WTC11 (cell line): ENCODE results near the gene RTP1.

ENCODE experiments used
- NFYB ChIP-seq: sonication (generic); formaldehyde crosslinking; conservative IDR thresholded peaks from 2 replicates; pipeline ENCODE4 v1.8.0; 2022; ENCODE audit warnings: low read depth, missing genetic modification reagents
- NR3C1 ChIP-seq: sonication (generic); formaldehyde crosslinking; conservative IDR thresholded peaks from 2 replicates; pipeline ENCODE4 v1.8.1; 2023; ENCODE audit warnings: low read depth, mild to moderate bottlenecking, missing genetic modification reagents
- TF ChIP-seq, protein P1 (sequence below): sonication (generic); formaldehyde crosslinking; IDR thresholded peaks from 2 replicates; pipeline ENCODE4 v1.8.0; 2022; ENCODE audit warnings: mild to moderate bottlenecking, missing genetic modification reagents
- TF ChIP-seq, protein P2 (sequence below): sonication (generic); formaldehyde crosslinking; IDR thresholded peaks from 2 replicates; pipeline ENCODE4 v1.8.1; 2022; ENCODE audit warnings: low read depth, missing genetic modification reagents, borderline replicate concordance
- TF ChIP-seq, protein P3 (sequence below): sonication (generic); formaldehyde crosslinking; IDR thresholded peaks from 2 replicates; pipeline ENCODE4 v1.8.0; 2023; ENCODE audit warnings: missing genetic modification reagents
- TF ChIP-seq, protein P4 (sequence below): sonication (generic); formaldehyde crosslinking; IDR thresholded peaks from 2 replicates; pipeline ENCODE4 v1.8.1; 2023; ENCODE audit warnings: mild to moderate bottlenecking, moderate library complexity, missing genetic modification reagents

DNA sequence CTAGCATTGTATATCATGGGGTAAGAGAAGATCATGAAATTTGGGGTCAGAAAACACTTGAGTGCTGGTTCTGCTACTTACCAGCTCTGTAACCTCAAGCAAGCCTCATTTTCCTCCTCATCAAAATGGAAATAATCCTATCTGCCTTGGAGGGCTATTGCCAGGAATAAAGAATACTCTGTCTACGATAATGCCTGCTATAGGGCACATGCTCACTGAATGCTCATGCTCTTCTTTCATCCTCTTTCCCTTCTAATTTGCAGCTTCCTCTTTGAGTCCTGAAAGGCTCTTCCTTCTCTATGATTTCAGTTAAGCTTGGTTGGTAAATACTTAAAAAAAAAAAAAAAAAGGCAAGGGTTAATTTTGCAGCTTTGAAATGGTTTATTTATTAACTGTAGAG lies 12.8 kb downstream of the RTP1 start:
- TF ChIP-seq, protein P1, sequence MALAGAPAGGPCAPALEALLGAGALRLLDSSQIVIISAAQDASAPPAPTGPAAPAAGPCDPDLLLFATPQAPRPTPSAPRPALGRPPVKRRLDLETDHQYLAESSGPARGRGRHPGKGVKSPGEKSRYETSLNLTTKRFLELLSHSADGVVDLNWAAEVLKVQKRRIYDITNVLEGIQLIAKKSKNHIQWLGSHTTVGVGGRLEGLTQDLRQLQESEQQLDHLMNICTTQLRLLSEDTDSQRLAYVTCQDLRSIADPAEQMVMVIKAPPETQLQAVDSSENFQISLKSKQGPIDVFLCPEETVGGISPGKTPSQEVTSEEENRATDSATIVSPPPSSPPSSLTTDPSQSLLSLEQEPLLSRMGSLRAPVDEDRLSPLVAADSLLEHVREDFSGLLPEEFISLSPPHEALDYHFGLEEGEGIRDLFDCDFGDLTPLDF (CRISPR knock-in tag) = no peak
- TF ChIP-seq, protein P2, sequence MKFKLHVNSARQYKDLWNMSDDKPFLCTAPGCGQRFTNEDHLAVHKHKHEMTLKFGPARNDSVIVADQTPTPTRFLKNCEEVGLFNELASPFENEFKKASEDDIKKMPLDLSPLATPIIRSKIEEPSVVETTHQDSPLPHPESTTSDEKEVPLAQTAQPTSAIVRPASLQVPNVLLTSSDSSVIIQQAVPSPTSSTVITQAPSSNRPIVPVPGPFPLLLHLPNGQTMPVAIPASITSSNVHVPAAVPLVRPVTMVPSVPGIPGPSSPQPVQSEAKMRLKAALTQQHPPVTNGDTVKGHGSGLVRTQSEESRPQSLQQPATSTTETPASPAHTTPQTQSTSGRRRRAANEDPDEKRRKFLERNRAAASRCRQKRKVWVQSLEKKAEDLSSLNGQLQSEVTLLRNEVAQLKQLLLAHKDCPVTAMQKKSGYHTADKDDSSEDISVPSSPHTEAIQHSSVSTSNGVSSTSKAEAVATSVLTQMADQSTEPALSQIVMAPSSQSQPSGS (CRISPR knock-in tag) = no peak
- TF ChIP-seq, protein P3, sequence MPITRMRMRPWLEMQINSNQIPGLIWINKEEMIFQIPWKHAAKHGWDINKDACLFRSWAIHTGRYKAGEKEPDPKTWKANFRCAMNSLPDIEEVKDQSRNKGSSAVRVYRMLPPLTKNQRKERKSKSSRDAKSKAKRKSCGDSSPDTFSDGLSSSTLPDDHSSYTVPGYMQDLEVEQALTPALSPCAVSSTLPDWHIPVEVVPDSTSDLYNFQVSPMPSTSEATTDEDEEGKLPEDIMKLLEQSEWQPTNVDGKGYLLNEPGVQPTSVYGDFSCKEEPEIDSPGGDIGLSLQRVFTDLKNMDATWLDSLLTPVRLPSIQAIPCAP = no peak
- TF ChIP-seq, protein P4, sequence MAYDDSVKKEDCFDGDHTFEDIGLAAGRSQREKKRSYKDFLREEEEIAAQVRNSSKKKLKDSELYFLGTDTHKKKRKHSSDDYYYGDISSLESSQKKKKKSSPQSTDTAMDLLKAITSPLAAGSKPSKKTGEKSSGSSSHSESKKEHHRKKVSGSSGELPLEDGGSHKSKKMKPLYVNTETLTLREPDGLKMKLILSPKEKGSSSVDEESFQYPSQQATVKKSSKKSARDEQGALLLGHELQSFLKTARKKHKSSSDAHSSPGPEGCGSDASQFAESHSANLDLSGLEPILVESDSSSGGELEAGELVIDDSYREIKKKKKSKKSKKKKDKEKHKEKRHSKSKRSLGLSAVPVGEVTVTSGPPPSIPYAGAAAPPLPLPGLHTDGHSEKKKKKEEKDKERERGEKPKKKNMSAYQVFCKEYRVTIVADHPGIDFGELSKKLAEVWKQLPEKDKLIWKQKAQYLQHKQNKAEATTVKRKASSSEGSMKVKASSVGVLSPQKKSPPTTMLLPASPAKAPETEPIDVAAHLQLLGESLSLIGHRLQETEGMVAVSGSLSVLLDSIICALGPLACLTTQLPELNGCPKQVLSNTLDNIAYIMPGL (CRISPR knock-in tag) = no peak
- TF ChIP-seq NFYB (no peak), NR3C1 (no peak)
